ENCODE data around the gene EVL.

DNA sequence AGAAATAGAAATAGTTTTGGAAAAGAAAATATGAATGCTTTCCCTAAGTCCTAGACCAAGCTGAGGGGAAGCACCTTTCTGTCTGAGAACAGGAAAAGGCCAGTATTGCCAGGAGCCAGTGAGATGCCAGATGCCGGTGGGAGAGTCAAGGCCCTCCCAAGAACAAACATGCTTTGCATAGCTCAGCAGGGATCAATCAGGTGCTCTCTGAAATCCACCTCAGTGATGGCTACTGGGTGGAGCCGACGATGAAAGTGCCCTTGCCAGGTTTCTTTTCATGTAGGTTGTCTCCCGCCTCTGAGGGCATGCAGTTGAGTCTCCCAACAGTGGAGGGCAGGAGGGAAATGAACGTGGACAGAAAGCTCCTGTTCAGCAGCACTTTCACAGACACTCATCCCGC is 66.0 kb downstream of the EVL start:
- TF ChIP-seq POU2F2 (IDR thresholded peaks at IDR 0.05; ENCODE audit: low read depth, low read length) (no peak), POLR2A (IDR thresholded peaks at IDR 0.05; ENCODE audit: low read depth, low read length) (no peak)

Data from GM12891 (cell line).